CD4-positive, alpha-beta T cell treated with Interleukin-4 for 4 hours (primary cell): ENCODE results near the gene GABARAP.

Experiments
- DNase-seq: peaks from one replicate; pipeline ENCODE4 v3.0.0-alpha.2; 2020

Gene GABARAP

DNA sequence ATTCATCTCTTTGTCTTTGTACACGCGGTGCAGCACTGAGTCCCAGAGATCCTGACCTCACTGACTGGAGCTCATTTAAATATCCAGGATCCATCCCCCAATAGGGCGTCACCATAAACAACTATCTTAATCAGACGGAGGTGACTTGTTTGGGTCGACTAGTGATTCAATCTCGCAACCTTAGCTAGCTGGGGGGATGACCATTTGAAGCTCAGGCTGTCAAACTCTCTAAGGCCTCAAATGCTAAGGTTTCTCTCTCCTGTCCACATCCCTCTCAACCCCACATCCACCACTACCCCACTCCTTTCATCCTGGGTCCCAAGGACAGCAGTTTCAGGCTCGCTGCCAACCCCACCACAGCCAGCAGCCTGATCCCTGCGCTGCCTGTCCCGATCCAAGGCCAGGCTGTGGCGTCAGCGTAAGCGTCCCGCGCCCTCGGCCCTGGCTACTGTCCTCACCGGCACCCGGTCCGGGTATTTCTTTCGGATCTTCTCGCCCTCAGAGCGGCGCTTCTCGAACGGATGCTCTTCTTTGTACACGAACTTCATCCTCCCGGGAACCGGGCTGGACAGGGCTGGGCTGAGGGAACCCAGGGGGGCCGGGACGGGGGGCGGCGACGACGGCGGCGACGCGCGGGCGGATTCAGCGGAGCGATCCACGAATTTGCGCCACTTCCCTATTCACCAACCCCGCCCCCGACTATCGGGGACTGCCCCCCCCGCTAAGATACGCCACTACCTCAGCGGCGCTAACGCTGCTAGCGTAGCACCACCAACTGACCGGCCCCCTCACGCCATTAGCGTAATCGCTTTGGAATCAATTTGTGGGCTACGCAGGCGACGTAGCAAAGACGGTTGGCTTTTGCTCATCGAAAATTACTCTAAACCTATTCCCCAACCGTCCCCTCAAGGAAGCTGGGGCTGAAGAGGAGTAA lies at the start of gene GABARAP:
TSS of gene GABARAP (minus strand) at position 667 of the 934 bp plus-strand sequence. CDS start at position 548, 119 bp downstream.
- DNase-seq, result peak; percentile 93

DNA sequence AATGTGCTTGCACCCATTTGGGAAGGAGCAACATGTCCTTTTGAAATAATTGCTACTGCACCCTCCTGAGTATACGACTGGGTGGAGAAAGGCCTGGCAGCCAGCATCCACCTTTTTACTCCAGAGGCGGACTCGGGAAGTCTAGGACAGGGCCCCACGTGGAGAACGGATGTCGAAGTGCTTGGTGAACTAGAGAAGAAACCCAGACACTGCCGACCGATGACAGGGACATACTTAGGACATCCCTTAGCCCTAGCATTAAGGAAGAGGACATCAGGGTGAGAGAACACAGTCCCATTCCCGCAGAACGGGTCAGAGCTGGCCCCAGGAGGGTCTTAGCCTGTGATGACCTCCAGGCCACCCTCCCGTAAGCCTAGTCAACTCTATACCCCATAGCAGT lies 48.4 kb upstream of the GABARAP start:
- DNase-seq, result no peak

DNA sequence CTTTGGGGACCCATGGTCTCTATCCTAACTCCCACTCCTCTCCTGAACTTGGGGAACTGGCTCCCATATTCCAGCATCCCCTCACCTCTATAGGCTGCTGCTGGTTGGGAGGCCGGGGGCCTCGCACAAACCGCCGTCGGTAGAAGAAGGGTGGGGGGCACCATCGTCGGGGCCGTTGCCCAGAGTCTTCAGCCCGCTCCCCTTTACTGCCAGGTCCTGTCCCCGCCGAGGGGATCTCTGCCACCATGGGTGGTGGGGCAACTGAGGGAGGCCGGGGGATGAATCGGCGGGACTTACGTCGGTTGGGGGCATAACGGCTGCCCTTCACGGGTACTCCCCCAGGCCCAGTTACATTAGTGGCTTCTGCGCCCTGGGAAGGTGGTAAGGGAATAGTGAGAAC lies 47.9 kb upstream of the GABARAP start:
- no peak for DNase-seq

DNA sequence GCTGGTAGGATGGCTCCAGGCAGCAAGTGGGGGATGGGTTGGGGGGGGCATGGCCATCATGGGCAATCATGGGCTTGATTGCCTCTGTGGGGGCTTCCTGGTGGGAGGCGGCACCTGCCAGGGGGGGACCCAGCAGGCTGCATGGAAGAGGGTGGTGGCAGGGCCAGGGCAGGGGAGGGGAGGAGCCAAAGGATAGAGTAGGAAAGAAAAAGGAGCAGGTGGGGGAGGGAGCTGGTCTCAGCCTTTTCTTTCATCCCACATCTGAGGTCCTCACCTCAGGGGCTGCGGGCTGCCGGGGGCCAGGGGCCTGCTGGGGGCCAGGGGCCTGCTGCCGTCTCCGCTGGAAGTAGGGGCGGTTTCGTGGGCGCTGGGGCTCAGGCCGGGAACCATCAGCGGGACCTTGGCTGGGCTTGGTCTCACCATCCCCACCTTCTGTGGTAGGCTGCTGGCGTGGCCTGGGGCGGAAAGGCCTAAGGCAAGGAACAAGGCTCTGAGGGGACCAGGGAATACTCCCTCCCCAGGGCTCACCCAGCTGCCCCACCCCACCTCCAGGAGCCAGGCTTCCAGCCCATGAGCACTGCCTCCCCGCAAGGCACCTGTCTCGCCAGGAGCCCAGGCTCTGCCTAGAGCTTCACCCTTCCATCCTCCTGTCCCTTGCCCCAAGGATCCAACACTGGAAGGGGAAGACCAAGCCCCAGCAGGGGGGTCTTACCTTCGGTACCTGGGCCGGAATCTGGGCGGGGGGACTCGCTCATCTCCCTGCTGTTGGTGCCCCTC lies 47.2 kb upstream of the GABARAP start:
- no peak for DNase-seq

DNA sequence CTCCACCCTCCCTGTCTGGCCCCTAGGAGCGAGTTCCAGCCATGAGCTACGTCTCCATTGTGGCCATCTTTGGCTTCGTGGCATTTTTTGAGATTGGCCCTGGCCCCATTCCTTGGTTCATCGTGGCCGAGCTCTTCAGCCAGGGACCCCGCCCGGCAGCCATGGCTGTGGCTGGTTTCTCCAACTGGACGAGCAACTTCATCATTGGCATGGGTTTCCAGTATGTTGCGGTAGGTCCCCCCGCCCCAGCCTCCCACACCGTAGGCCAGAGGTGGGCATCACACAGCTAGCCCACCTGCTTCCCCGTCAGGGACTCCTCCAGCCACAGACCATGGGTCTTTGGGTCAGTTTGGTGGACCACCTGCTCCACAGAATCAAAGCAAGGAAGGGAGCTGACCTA lies 43.4 kb upstream of the GABARAP start:
- DNase-seq, result no peak

DNA sequence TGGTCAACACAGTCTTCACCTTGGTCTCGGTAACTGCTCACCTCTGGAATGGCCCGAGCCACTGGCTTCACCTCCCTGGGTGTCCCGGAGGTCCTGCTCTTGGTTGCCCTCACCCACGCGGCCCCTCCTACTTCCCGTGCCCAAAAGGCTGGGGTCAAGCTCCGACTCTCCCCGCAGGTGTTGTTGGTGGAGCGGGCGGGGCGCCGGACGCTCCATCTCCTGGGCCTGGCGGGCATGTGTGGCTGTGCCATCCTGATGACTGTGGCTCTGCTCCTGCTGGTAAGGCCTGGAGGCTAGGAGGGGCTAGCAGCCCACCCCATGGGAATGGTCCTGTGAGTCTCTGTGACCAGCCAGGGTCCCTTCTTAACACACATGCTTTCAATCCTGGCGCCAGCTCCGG lies 42.7 kb upstream of the GABARAP start:
- DNase-seq, result no peak

DNA sequence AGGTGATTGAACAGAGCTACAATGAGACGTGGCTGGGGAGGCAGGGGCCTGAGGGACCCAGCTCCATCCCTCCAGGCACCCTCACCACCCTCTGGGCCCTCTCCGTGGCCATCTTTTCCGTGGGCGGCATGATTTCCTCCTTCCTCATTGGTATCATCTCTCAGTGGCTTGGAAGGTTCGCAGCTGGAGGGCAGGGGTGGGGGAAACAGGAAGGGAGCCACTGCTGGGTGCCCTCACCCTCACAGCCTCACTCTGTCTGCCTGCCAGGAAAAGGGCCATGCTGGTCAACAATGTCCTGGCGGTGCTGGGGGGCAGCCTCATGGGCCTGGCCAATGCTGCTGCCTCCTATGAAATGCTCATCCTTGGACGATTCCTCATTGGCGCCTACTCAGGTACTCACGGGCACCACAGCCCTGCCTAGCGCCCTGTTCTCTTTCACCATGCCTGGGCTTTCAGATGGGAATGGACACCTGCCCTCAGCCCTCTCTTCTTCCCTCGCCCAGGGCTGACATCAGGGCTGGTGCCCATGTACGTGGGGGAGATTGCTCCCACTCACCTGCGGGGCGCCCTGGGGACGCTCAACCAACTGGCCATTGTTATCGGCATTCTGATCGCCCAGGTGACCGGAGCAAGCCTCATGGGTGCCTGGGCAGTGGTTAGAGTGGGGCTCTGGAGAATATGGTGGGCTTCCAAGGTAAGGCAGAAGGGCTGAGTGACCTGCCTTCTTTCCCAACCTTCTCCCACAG lies 41.4 kb upstream of the GABARAP start:
- DNase-seq, result no peak

DNA sequence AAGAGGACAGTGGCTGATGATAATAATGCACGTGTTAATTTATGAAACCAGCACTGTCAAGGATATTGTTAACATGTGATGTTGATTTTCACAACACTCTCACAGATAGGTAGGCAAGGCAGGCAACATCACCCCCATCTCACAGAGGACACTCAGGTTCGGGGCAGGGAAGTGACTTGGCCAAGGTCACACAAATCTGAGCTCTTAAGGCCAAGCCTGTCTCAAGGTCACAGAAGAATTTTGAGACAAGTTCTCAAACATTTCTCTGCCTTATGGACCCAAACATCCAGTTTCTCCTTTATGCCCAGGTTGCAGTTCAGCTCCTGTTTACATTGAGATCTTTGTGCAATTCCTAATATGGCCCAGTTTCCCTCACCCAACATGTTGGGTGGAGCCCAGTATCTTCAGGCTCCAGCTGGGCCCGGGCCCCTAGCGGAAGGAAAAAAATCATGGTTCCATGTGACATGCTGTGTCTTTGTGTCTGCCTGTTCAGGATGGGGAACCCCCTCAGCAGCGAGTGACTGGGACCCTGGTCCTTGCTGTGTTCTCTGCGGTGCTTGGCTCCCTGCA lies 40.6 kb upstream of the GABARAP start:
- DNase-seq, result no peak

DNA sequence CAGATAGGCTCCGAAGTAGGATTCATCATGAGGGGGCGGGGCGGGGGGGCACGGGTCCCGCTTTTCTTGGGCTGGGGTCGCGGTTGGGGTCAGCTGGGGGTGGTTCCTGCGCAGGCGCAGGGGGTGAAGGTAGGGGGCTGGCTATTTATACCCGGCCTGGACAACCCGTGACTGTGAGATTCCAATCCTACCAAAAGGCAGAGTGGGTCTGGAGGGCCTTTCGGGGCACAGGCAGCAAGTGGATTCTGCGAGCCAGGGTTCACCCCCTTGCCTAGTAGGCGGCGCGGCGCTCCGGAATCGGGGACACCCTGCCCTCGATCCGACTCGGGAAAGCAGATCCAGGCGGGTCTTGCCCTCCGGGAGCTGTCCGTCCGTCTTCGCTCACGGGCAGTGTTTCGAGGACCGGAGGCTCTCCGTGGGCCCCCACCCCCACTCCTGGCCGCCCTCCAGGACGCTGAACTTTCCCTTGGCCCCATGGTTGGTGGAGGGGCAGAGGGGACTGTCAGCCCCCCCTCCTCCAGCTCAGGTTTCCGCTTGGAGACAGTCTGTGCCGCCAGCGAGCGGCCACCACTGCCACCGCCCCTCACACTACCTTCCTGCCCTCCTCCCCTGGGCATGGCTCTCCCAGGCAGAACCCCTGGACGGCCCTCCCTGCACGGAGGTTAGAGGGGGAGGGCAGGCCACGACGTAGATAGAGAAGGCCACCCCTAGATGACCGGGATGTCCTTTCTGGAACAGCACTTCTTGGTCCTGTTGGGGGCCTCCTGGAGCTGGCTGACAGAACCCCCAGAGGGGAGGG lies 39.9 kb upstream of the GABARAP start:
- no peak for DNase-seq

DNA sequence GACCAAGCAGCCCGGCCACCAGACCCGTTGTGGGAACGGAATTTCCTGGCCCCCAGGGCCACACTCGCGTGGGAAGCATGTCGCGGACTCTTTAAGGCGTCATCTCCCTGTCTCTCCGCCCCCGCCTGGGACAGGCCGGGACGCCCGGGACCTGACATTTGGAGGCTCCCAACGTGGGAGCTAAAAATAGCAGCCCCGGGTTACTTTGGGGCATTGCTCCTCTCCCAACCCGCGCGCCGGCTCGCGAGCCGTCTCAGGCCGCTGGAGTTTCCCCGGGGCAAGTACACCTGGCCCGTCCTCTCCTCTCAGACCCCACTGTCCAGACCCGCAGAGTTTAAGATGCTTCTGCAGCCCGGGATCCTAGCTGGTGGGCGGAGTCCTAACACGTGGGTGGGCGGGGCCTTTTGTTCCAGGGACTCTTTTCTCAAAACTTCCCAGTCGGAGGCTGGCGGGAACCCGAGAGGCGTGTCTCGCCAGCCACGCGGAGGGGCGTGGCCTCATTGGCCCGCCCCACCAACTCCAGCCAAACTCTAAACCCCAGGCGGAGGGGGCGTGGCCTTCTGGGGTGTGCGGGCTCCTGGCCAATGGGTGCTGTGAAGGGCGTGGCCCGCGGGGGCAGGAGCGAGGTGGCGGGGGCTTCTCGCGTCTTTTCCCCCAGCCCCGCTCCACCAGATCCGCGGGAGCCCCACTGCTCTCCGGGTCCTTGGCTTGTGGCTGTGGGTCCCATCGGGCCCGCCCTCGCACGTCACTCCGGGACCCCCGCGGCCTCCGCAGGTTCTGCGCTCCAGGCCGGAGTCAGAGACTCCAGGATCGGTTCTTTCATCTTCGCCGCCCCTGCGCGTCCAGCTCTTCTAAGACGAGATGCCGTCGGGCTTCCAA lies 39.1 kb upstream of the GABARAP start, which contains the start of gene SLC2A4:
TSS of gene SLC2A4 (plus strand) at position 645 of the 879 bp plus-strand sequence. CDS start at position 862, 217 bp downstream.
- DNase-seq, result peak; percentile 75

DNA sequence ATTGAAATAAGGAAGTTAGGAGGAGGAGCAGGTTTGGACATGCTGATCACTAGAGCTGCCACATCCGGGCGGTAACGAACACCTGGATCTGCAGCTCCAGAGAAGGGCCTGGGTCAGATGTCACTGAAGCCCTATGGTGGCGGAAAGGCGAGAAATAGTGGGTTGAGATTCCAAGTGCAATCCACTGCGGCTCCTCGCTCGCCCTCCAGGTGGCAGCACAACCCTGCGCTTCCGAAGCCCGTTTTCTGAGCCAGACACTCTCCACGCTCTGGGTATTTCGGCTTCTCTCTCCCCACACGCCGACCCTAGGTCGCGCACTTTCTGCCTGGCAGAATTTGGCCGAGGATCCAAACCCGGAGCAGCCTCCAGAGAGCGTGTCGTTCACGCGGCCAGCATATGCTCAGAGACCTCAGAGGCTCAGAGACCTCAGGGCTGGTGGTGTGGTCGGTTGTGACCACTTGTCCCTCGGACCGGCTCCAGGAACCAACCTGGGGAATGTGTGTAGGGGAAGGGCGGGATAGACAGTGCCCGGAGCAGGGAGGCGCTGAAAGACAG lies 38.3 kb upstream of the GABARAP start:
- peak; percentile 85 for DNase-seq

DNA sequence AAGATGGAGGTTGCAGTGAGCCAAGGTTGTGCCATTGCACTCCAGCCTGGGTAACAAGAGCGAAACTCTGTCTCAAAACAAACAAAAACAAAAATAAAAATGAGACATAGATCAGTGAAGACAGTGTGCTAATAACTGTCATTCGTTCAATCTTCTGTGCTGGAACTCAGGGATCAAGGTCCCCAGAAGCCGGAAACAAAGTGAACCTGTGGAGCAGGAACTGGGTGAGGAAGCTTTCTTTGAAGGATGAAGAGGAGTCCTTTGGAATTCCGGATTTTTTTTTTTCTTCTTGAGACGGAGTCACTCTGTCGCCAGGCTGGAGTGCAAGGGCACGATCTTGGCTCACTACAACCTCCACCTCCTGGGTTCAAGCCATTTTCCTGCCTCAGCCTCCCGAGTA lies 37.2 kb upstream of the GABARAP start:
- DNase-seq, result no peak

DNA sequence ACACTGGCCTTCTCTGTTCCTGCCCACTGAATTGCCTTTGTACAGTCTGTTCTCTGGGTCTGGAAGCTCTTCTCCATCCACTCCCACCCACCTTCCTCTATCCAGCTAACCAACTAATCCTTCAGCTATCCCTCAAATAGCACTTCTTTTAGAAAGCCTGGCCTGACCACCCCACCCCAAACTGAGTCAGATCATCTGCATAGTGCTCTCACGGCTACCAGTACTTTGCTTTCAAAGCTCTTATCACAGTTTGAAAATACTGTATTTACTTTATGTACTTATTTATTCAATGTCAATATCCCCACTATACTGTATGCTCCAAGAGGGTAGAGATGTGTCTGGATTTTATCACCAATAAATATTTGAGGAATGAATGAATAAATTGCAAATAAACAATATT lies 24.5 kb upstream of the GABARAP start:
- no peak for DNase-seq

DNA sequence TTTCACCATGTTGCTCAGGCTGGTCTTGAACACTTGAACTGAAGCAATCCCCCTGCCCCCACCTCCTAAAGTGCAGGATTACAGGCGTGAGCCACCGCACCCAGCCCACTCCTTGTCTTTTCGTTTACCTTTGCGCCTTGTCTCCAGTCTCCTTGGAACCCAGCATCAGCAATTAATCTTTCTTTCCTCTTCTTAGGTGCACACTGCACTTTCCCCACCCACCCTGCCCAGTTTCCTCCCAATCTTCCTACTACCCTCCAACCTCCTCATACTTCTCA lies 21.5 kb upstream of the GABARAP start:
- DNase-seq, result no peak

DNA sequence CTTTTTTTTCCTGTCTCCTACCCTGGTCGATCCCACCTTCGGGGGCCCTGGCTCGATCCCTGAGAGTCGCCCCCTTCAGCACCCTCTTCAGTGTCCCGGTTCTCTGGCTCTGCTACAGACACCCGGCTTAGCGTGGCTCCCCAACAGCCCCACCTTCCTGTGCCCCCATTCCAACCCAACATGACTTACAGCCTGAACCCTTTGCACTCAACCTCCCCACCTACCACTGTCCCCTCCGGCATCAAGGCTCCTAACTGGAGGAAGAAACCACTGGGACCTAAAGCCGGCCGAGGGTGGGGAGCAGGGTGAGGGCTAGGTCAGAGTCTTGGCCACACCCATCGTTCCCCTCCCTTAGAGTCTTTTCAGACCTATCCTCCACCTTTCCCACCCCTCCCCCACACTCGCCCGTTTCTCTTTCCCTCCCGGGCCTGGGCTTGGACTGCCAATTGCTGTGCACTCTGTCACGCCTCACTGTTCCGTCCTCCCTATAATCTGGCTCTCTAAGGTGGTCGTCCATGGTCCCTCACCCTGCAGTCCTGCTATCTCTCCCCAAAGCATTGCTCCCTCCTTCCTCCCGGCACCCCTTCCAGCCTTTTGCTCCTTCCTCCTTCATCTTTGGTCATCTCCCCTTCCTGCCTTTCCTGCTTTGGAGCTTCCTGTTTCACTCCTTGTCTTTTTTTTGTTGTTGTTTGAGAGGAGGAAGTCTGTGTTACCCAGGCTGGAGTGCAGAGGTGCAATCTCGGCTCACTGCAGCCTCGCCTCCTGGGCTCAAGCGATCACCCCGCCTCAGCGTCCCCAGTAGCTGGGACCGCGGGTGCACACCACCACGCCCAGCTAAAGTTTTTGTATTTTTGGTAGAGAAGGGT lies 20.9 kb upstream of the GABARAP start:
- no peak for DNase-seq

DNA sequence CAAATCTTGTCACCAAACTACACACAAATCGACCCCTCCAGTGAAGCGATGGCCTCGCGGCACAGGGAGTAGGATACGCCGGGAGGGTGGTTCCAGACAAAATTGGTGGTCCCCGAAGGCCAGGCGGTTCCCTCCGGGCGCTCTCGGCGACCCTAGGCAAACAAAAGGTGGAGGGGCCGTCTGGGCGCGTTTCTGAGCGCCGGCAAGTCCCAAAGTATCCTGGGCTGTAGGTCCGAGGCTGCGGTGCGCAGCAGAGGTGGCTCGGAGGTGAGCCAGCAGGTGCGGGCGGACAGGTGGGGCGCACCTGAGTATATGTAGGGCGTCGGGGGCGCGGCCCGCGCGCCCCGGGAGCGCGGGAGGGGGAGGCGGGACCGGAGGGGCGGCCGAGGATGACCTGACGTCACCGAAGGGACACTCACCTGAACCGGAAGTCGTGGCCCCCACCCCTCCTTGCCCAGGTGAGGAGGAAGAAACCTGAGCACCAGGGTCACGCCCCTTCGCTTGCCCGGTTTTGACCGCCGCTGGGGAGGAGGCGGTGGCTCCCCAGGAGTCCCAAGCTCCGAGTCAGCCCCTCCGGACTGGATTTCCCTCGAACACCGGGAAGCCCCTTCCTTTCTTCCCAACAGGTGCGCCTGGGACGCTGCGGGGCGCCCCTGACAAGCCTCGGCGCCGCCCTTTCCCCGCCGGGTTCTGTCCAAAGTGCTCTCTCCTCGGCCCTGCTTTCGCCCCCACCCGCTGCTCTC lies 20.1 kb upstream of the GABARAP start, which contains the start of gene CLDN7:
TSS of gene CLDN7 (minus strand) at position 287 of the 743 bp plus-strand sequence. CDS start 435 bp downstream, outside the sequence.
- no peak for DNase-seq

DNA sequence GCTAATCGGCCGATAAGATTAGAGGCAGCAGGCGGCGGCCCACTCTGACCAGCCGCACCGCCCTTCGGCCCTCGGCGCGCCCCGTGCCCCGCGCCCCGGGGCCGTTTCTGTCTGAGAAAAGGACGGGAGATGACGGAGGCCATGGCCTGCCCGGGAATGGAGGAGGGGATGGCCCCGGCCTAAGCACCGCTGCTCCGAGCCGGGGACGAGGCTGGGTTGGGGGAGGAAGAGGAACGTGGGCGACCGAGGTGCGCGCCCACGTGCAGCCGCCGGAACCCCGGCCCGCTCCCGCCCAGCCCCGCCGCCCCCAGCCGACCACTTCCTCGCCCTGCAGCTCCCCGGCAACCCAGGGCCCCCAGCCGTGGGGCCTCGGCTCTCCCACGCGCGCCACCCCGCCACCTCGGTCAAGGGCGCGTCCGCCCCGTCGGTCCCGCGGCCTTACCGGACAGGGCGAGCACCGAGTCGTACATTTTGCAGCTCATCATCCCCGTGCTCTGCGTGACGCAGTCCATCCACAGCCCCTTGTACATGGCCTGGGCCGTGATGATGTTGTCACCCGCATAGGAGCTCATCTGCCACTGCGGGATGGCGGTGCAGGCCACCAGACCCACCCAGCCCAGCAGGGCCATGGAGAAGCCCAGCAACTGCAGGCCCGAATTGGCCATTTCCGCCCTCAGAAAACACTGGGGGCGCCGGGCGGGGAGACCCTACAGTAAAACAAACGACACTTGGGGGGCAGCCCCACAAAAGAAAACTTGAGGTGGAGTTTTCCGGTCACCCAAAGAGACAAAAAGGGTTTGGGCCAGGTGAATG lies 19.3 kb upstream of the GABARAP start:
- DNase-seq, result no peak
